HepG2 (cell line): ENCODE data around the gene TPCN2. TPM values are rescaled to one million over a fixed set of nuclear protein-coding genes. Genes with fewer than 3 reads are reported as not detected.

ENCODE experiments used
- ATAC-seq: fragments of 200-7000 bp; cut with Tn5 transposase; 3 replicates; pipeline ENCODE4 v1.9.1; 2020; ENCODE audit warnings: mild to moderate bottlenecking, moderate library complexity
- BruUV-seq: library from RNA; stranded (reverse); fragments of 400-500 nt; replicated peaks from 2 replicates; lab custom pipeline; 2021; lab: Mats Ljungman, UMichigan
- CTCF ChIA-PET: fragments of 300-600 bp; formaldehyde crosslinking; extraction: SDS; loops from one replicate; lab custom pipeline; 2021; ENCODE audit warnings: low total read pairs, inconsistent platforms, low intra/inter-chr PET ratio; lab: Yijun Ruan, JAX
- POLR2A ChIA-PET: fragments of 350-600 bp; sonication (Branson Sonifier 250); formaldehyde crosslinking; loops from one replicate; lab custom pipeline; 2020; ENCODE audit warnings: antibody characterized with exemption, inconsistent platforms; lab: Yijun Ruan, JAX
- DNase-seq: peaks from one replicate; pipeline ENCODE4 v3.0.0-alpha.2; 2015; ENCODE audit warnings: low spot score
- FAIRE-seq: peaks from 3 replicates; lab custom pipeline; 2011; peaks lifted over from hg19 to GRCh38; lab: Jason Lieb, UNC
- H2AFZ ChIP-seq: one replicate; pipeline ENCODE4 v1.6.1; 2011; ENCODE audit warnings: low read length, inconsistent platforms
- H3K27ac ChIP-seq: fragments of 300-600 bp; 3 replicates; pipeline ENCODE4 v1.8.0; 2011; ENCODE audit warnings: mixed run types, mild to moderate bottlenecking, mixed read lengths, low read length, inconsistent platforms; ENCODE audit not compliant: insufficient read depth; ENCODE audit errors: extremely low read length
- H3K27me3 ChIP-seq, 2 experiments: fragments of 200-600 bp in 1 of 2; 2 replicates in 1 of 2; 3 replicates in 1 of 2; pipeline versions ENCODE4 v1.6.0 to v1.8.0; 2011; ENCODE audit warnings: low read length in 2 of 2, mild to moderate bottlenecking in 2 of 2, moderate library complexity in 2 of 2, inconsistent platforms in 1 of 2; ENCODE audit not compliant: insufficient read depth in 2 of 2, control insufficient read depth in 1 of 2
- H3K36me3 ChIP-seq, 2 experiments: fragments of 200-600 bp in 1 of 2; replicated peaks in 1 of 2; 2 replicates in 1 of 2; 3 replicates in 1 of 2; pipeline versions ENCODE4 v1.5.1 to v1.8.0; 2011; ENCODE audit warnings: low read length in 2 of 2, inconsistent platforms in 1 of 2; ENCODE audit not compliant: insufficient read depth in 2 of 2, control insufficient read depth in 1 of 2
- H3K4me1 ChIP-seq: 2 replicates; pipeline ENCODE4 v1.5.1; 2012; ENCODE audit warnings: low read length, inconsistent platforms; ENCODE audit not compliant: insufficient read depth
- H3K4me2 ChIP-seq: 2 replicates; pipeline ENCODE4 v1.6.0; 2011; ENCODE audit warnings: low read depth, low read length, inconsistent platforms
- H3K4me3 ChIP-seq, 3 experiments: fragments of 200-600 bp in 1 of 3; sonication (generic), shearing (Covaris generic) in 1 of 3; replicated peaks in 1 of 3; 2 replicates each; pipeline ENCODE4 v1.5.1; 2011 to 2016; ENCODE audit warnings: low read length in 3 of 3, inconsistent platforms in 2 of 3, low read depth in 2 of 3, mild to moderate bottlenecking in 2 of 3, control low read depth in 1 of 3, mixed read lengths in 1 of 3; ENCODE audit not compliant: insufficient read depth in 1 of 3
- H3K79me2 ChIP-seq: one replicate; pipeline ENCODE4 v1.6.1; 2011; ENCODE audit warnings: low read length, inconsistent platforms; ENCODE audit not compliant: insufficient read depth
- H3K9ac ChIP-seq: 2 replicates; pipeline ENCODE4 v1.6.0; 2011; ENCODE audit warnings: mild to moderate bottlenecking, low read depth, low read length, inconsistent platforms; ENCODE audit not compliant: insufficient read depth
- H3K9me3 ChIP-seq: 2 replicates; pipeline ENCODE4 v1.5.1; 2012; ENCODE audit warnings: mild to moderate bottlenecking, low read length
- H4K20me1 ChIP-seq: 2 replicates; pipeline ENCODE4 v1.6.0; 2011; ENCODE audit warnings: inconsistent platforms, mild to moderate bottlenecking, low read length, moderate library complexity; ENCODE audit not compliant: insufficient read depth
- PCBP2 ChIP-seq: fragments of 200-400 bp; formaldehyde crosslinking; optimal IDR thresholded peaks from 2 replicates; pipeline ENCODE3; 2018; ENCODE audit warnings: low read length, low read depth; ENCODE audit not compliant: poor library complexity, severe bottlenecking
- POLR2AphosphoS5 ChIP-seq: IDR thresholded peaks from 2 replicates; pipeline ENCODE4 v1.6.1; 2012; ENCODE audit warnings: low read depth, low read length
- SMC3 ChIP-seq: IDR thresholded peaks from 2 replicates; pipeline ENCODE4 v1.6.1; 2011; ENCODE audit warnings: low read length, improper control_type of control experiment
- ZNF24 ChIP-seq: fragments of 450-650 bp; IDR thresholded peaks from 2 replicates; pipeline ENCODE4 v1.6.1; 2017; ENCODE audit warnings: antibody characterized with exemption, mild to moderate bottlenecking
- WGBS: methylation state at CpG from one replicate; pipeline ENCODE4 v1.1.6; 2017; ENCODE audit warnings: low lambda C conversion rate; 5-methylcytosine and 5-hydroxymethylcytosine counted together
- in situ Hi-C: cut with HindIII; loops from 2 replicates; pipeline ENCODE4 v1.10.0; 2017; ENCODE audit warnings: low pct_unique_long_range_greater_than_20kb; ENCODE audit not compliant: extremely low pct_ligation_motif_present
- intact Hi-C: fragments of 100-400 bp; cut with micrococcal nuclease; formaldehyde crosslinking; loops from one replicate; pipeline ENCODE4 v1.10.0; 2022; ENCODE audit not compliant: unreplicated experiment
- polyA plus RNA-seq, 8 experiments: library from polyadenylated mRNA; depleted of rRNA in 3 of 8; stranded (reverse) in 7 of 8; unstranded in 1 of 8; fragments of >200 nt; fragmentation: Illumina TruSeq in 4 of 8; extraction: Trizol in 4 of 8; gene quantifications; 2 replicates each; pipeline versions ENCODE4 v1.2.1 to v1.2.3, GENCODE V29; 2011 to 2016; ENCODE audit warnings: low read depth in 4 of 8, missing spikeins in 1 of 8, mixed read lengths in 1 of 8; ENCODE audit not compliant: insufficient read depth in 1 of 8
- total RNA-seq, 5 experiments: library from RNA; depleted of rRNA; stranded (reverse); fragments of >200 nt; fragmentation: Illumina TruSeq; extraction: Trizol; gene quantifications; 2 replicates each; pipeline ENCODE4 v1.2.3, GENCODE V29; 2016; ENCODE audit warnings: low read depth in 1 of 5
- TF ChIP-seq, protein P1 (sequence below): sonication (generic); formaldehyde crosslinking; IDR thresholded peaks from 2 replicates; pipeline ENCODE4 v1.4.0; 2020; ENCODE audit warnings: missing genetic modification reagents, borderline replicate concordance
- TF ChIP-seq, protein P2 (sequence below): sonication (generic); formaldehyde crosslinking; IDR thresholded peaks from 2 replicates; pipeline ENCODE4 v1.4.0; 2020; ENCODE audit warnings: mild to moderate bottlenecking, missing genetic modification reagents
- TF ChIP-seq, protein P3 (sequence below): sonication (generic); formaldehyde crosslinking; IDR thresholded peaks from 2 replicates; pipeline ENCODE4 v1.8.0; 2022; ENCODE audit warnings: missing genetic modification reagents, mild to moderate bottlenecking, inconsistent platforms, borderline replicate concordance
- TF ChIP-seq, protein P4 (sequence below): IDR thresholded peaks from 2 replicates; pipeline ENCODE4 v1.6.1; 2016; ENCODE audit warnings: missing compliant biosample characterization, missing genetic modification reagents, borderline replicate concordance
- TF ChIP-seq, protein P5 (sequence below): sonication (generic); formaldehyde crosslinking; IDR thresholded peaks from 2 replicates; pipeline ENCODE4 v1.5.0; 2020; ENCODE audit warnings: mild to moderate bottlenecking, missing genetic modification reagents, borderline replicate concordance
- TF ChIP-seq, protein P6 (sequence below): sonication (generic); formaldehyde crosslinking; IDR thresholded peaks from 2 replicates; pipeline ENCODE4 v1.4.0; 2020; ENCODE audit warnings: missing genetic modification reagents, borderline replicate concordance

The TPCN2 gene
- total and polyA plus RNA-seq, 2 of the 13 experiments (the other 11 are each of a cell fraction or from before 2014, with no cell fraction given) = 5.6 to 5.9 TPM

DNA sequence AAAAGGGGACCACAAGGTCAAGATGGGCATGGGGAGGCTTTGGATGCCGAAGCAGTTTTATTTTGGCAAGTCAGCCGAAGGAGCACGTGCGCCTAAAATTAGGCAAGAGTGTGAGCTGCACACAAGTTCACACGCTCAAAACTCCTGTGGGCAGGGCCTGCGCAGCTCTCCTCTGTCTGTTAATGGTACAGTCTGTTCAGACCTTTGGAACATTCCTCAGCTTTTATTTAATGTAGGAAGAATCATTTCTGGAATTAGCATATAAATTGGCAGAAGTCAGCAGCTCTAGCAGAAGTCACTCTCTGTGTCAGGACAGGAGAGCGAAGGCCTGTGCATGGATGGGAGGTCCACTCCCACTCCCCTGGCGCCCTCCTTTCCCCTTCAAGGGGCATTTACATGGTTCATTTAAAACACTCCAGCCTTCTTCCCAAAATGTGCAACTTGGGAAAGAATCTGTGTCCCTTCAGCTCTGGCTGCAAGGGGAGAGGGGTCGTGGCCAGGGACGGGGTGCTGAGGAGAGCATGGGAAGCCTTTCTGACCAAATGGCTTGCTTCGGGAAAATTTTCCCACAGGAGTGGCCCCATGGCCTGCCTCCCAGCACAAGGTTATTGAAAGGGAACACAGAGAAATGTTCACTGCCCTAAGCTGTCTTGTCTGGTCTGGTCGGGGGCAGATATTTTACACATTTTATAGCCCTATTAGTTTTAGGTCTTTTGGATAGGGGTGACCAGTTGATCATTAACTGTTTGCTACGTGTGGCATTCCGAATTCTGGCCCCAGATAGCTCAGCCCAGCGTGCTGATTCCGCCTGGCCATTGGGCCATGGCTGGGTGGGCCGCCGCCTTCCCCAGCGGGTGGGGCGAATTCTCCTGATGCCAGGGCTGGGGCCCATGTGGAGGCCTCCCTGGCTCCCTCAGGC, 63.2 kb downstream of the TPCN2 start:
- Histone ChIP-seq H3K4me1 (0 out of 2 replicates have a peak, but pooled peaks cover 8% of the 10 kb centered on the region), H3K27me3 (peaks cover 0 to 42% of the 10 kb centered on the region in 2 experiments; a peak in 3 of 5 replicates), H3K79me2 (no peaks in the 10 kb centered on the region), H3K4me2 (no peak overlapping the region), H2AFZ (no peak overlapping the region), H4K20me1 (no peaks in the 10 kb centered on the region), H3K4me3 (no peak overlapping the region), H3K36me3 (no peaks in the 10 kb centered on the region), H3K27ac (no peak overlapping the region), H3K9ac (no peak overlapping the region), H3K9me3 (no peaks in the 10 kb centered on the region)
- ChIA-PET POLR2A (no interaction called here), CTCF (no interaction called here)
- in situ Hi-C loops = no loop called here
- intact Hi-C loops = no loop called here
- no peak for FAIRE-seq
- 49% methylated on average over 17 of the region's 20 CpGs for WGBS
- no TSS peak for BruUV-seq
- no peak for ATAC-seq
- DNase-seq = no peak
- TF ChIP-seq, protein P1, sequence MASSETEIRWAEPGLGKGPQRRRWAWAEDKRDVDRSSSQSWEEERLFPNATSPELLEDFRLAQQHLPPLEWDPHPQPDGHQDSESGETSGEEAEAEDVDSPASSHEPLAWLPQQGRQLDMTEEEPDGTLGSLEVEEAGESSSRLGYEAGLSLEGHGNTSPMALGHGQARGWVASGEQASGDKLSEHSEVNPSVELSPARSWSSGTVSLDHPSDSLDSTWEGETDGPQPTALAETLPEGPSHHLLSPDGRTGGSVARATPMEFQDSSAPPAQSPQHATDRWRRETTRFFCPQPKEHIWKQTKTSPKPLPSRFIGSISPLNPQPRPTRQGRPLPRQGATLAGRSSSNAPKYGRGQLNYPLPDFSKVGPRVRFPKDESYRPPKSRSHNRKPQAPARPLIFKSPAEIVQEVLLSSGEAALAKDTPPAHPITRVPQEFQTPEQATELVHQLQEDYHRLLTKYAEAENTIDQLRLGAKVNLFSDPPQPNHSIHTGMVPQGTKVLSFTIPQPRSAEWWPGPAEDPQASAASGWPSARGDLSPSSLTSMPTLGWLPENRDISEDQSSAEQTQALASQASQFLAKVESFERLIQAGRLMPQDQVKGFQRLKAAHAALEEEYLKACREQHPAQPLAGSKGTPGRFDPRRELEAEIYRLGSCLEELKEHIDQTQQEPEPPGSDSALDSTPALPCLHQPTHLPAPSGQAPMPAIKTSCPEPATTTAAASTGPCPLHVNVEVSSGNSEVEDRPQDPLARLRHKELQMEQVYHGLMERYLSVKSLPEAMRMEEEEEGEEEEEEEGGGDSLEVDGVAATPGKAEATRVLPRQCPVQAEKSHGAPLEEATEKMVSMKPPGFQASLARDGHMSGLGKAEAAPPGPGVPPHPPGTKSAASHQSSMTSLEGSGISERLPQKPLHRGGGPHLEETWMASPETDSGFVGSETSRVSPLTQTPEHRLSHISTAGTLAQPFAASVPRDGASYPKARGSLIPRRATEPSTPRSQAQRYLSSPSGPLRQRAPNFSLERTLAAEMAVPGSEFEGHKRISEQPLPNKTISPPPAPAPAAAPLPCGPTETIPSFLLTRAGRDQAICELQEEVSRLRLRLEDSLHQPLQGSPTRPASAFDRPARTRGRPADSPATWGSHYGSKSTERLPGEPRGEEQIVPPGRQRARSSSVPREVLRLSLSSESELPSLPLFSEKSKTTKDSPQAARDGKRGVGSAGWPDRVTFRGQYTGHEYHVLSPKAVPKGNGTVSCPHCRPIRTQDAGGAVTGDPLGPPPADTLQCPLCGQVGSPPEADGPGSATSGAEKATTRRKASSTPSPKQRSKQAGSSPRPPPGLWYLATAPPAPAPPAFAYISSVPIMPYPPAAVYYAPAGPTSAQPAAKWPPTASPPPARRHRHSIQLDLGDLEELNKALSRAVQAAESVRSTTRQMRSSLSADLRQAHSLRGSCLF (CRISPR knock-in tag) = no peak
- TF ChIP-seq PCBP2 (no peak), SMC3 (no peak), POLR2AphosphoS5 (no peak), ZNF24 (no peak)
- TF ChIP-seq, protein P2, sequence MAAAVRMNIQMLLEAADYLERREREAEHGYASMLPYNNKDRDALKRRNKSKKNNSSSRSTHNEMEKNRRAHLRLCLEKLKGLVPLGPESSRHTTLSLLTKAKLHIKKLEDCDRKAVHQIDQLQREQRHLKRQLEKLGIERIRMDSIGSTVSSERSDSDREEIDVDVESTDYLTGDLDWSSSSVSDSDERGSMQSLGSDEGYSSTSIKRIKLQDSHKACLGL = no peak
- TF ChIP-seq, protein P3, sequence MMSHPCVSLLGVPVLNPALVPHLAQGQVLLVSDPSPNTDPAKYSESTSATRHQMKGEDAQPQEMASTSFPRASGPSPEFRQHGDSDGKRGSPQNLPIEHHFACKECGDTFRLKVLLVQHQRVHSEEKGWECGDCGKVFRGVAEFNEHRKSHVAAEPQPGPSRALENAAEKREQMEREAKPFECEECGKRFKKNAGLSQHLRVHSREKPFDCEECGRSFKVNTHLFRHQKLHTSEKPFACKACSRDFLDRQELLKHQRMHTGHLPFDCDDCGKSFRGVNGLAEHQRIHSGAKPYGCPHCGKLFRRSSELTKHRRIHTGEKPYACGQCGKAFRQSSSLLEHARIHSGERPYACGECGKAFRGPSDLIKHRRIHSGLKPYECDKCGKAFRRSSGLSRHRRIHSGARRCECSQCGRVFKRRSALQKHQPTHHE = no peak
- TF ChIP-seq, protein P4, sequence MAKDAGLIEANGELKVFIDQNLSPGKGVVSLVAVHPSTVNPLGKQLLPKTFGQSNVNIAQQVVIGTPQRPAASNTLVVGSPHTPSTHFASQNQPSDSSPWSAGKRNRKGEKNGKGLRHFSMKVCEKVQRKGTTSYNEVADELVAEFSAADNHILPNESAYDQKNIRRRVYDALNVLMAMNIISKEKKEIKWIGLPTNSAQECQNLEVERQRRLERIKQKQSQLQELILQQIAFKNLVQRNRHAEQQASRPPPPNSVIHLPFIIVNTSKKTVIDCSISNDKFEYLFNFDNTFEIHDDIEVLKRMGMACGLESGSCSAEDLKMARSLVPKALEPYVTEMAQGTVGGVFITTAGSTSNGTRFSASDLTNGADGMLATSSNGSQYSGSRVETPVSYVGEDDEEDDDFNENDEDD (CRISPR knock-in tag) = no peak
- TF ChIP-seq, protein P5, sequence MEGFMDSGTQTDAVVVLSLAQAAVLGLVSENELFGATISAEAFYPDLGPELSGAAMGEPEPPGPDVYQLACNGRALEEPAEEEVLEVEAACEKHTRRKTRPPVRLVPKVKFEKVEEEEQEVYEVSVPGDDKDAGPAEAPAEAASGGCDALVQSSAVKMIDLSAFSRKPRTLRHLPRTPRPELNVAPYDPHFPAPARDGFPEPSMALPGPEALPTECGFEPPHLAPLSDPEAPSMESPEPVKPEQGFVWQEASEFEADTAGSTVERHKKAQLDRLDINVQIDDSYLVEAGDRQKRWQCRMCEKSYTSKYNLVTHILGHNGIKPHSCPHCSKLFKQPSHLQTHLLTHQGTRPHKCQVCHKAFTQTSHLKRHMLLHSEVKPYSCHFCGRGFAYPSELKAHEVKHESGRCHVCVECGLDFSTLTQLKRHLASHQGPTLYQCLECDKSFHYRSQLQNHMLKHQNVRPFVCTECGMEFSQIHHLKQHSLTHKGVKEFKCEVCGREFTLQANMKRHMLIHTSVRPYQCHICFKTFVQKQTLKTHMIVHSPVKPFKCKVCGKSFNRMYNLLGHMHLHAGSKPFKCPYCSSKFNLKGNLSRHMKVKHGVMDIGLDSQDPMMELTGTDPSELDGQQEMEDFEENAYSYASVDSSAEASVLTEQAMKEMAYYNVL (CRISPR knock-in tag) = no peak
- TF ChIP-seq, protein P6, sequence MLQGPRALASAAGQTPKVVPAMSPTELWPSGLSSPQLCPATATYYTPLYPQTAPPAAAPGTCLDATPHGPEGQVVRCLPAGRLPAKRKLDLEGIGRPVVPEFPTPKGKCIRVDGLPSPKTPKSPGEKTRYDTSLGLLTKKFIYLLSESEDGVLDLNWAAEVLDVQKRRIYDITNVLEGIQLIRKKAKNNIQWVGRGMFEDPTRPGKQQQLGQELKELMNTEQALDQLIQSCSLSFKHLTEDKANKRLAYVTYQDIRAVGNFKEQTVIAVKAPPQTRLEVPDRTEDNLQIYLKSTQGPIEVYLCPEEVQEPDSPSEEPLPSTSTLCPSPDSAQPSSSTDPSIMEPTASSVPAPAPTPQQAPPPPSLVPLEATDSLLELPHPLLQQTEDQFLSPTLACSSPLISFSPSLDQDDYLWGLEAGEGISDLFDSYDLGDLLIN (CRISPR knock-in tag) = no peak
